Measurements from ENCODE around the gene SEC14L1. TPM values are rescaled to one million over a fixed set of nuclear protein-coding genes. Genes with fewer than 3 reads are reported as not detected.

Gene SEC14L1
- 10 to 100 TPM; 31.0 to 38.8 TPM for total RNA-seq

GRCh38 chr17:77140878-77141767 lies at the start of gene SEC14L1:
Gene SEC14L1 (plus strand): TSS chr17:77140969. CDS start chr17:77143597, 2,628 bp downstream.
- Histone ChIP-seq H3K9me3 (no peaks in the 10 kb centered on the region), H3K4me3 (peak within 1 kb of the TSS; percentile 71), H3K36me3 (no peaks in the 10 kb centered on the region), H3K9ac (ENCODE audit: low read depth in 2 of 2, low read length in 2 of 2) (peak within 1 kb of the TSS; percentile 84 to 88), H3K27ac (peak within 1 kb of the TSS; percentile 94), H3K27me3 (no peaks in the 10 kb centered on the region), H3K4me1 (peaks cover 10% of the 10 kb centered on the region)
- DNase-seq = peak; percentile 50
- intact Hi-C loops (cut with DNase I) = no loop called here
- TF ChIP-seq CTCF (IDR thresholded peaks at IDR 0.05) = no peak

DNA sequence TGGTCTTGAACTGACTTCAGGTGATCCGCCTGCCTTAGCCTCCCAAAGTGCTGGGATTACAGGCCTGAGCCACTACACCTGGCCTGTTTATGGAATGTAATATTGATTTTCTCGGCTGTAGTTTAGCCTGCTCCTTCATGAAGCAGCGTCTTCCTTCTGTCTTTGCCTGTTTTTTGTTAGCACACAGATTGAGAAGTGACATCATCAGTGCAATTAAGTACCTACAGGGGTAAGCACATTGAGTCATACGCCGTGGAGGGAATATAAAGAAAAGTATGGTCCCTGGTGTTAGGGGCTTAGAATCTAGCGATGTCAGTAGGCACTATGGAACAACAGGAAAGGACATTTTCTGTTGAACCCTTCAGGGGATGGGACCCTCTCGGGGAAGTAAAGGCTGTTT lies 48.7 kb upstream of the SEC14L1 start:
- Histone ChIP-seq H3K36me3 (no peaks in the 10 kb centered on the region), H3K4me3 (no peak overlapping the region), H3K9me3 (no peaks in the 10 kb centered on the region), H3K9ac (ENCODE audit: low read depth in 2 of 2, low read length in 2 of 2) (no peak overlapping the region), H3K27me3 (no peaks in the 10 kb centered on the region), H3K27ac (no peak overlapping the region), H3K4me1 (peaks cover 4% of the 10 kb centered on the region)
- intact Hi-C loops (cut with DNase I) = no loop called here
- TF ChIP-seq CTCF (IDR thresholded peaks at IDR 0.05) = no peak
- DNase-seq = no peak

DNA sequence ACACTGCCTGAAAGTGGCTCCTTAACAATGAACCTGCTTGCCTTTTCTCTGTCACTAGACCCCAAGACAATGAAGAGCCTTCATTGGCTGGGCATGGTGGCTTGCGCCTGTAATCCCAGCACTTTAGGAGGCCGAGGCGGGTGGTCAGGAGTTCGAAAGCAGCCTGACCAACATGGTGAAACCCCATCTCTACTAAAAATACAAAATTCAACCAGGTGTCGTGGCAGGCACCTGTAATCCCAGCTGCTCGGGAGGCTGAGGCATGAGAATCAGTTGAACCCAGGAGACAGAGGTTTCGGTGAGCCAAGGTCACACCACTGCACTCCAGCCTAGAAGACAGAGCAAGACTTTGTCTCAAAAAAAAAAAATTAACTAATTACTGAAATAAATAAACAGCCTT lies 45.3 kb upstream of the SEC14L1 start:
- Histone ChIP-seq H3K4me1 (no peaks in the 10 kb centered on the region), H3K9me3 (no peaks in the 10 kb centered on the region), H3K4me3 (no peak overlapping the region), H3K27ac (no peak overlapping the region), H3K27me3 (no peaks in the 10 kb centered on the region), H3K36me3 (no peaks in the 10 kb centered on the region), H3K9ac (ENCODE audit: low read depth in 2 of 2, low read length in 2 of 2) (no peak overlapping the region)
- DNase-seq = no peak
- intact Hi-C loops (cut with DNase I) = no loop called here
- no peak for TF ChIP-seq CTCF (IDR thresholded peaks at IDR 0.05)

DNA sequence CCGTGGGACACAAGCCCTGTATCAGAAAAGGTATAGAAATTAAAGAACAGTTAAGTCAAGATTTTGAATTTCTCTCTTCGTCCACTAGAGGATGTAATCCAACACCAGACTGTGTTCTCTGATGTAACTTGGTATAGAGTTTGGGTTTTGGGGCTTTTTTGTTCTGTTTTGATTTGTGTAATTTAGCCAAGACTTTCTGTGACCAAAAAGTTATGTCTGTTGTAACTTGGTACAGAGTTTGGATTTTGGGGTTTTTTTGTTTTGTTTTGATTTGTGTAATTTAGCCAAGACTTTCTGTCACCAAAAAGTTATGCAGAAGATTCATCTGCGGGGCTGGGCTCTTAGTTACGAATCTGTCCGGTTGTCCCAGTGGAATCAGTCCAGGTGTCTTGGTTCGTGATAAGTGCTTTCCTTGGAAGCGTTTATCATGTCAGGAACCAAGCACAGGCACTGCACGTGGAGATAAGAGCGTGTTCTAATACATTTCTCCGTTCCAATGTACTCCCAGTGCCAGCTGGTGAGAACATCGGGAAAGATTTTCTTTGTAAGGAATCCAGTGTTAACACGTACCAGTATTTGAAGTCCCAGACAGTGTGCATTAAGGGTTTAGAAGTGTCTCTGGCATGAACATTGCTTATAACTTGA lies 44.1 kb upstream of the SEC14L1 start:
- H3K27me3 ChIP-seq = no peaks in the 10 kb centered on the region
- H3K4me3 ChIP-seq = no peak overlapping the region
- H3K4me1 ChIP-seq = no peaks in the 10 kb centered on the region
- H3K27ac ChIP-seq = peak overlapping the region; percentile 7
- H3K9ac ChIP-seq (ENCODE audit: low read depth in 2 of 2, low read length in 2 of 2) = no peak overlapping the region
- DNase-seq = no peak
- no peaks in the 10 kb centered on the region for H3K36me3 ChIP-seq
- intact Hi-C loops (cut with DNase I) = no loop called here
- no peaks in the 10 kb centered on the region for H3K9me3 ChIP-seq
- TF ChIP-seq CTCF (IDR thresholded peaks at IDR 0.05) = peak; percentile 54

GRCh38 chr17:77097631-77098180 lies 43.1 kb upstream of the SEC14L1 start:
- no peak for DNase-seq
- Histone ChIP-seq H3K27me3 (no peaks in the 10 kb centered on the region), H3K4me1 (no peaks in the 10 kb centered on the region), H3K27ac (no peak overlapping the region), H3K4me3 (no peak overlapping the region), H3K9me3 (no peaks in the 10 kb centered on the region), H3K36me3 (no peaks in the 10 kb centered on the region), H3K9ac (ENCODE audit: low read depth in 2 of 2, low read length in 2 of 2) (no peak overlapping the region)
- no peak for TF ChIP-seq CTCF (IDR thresholded peaks at IDR 0.05)
- intact Hi-C loops (cut with DNase I) = no loop called here

Measured in colonic mucosa (tissue), 4 donors.